Neuronal stem cell (in vitro differentiated cells): ENCODE measurements around the gene KIF26A.

ENCODE experiments used
- DNase-seq: peaks from one replicate; pipeline ENCODE4 v3.0.0-alpha.2; 2013; ENCODE audit warnings: low spot score
- H2AFZ ChIP-seq: one replicate; pipeline ENCODE4 v1.6.1; 2013; ENCODE audit warnings: mild to moderate bottlenecking, low read length, inconsistent platforms
- H2AK5ac ChIP-seq: 2 replicates; pipeline ENCODE4 v1.6.1; 2013; ENCODE audit warnings: low read depth, mild to moderate bottlenecking, inconsistent platforms, low read length, moderate library complexity, mixed read lengths
- H2BK120ac ChIP-seq: 2 replicates; pipeline ENCODE4 v1.6.1; 2013; ENCODE audit warnings: low read depth, mild to moderate bottlenecking, inconsistent platforms, low read length, moderate library complexity, mixed read lengths
- H2BK12ac ChIP-seq: one replicate; pipeline ENCODE4 v1.6.1; 2013; ENCODE audit warnings: low read length, inconsistent platforms
- H2BK15ac ChIP-seq: 2 replicates; pipeline ENCODE4 v1.6.1; 2013; ENCODE audit warnings: mild to moderate bottlenecking, low read length, inconsistent platforms, mixed read lengths
- H2BK5ac ChIP-seq: one replicate; pipeline ENCODE4 v1.6.1; 2013; ENCODE audit warnings: inconsistent platforms, mild to moderate bottlenecking, low read length, moderate library complexity
- H3K14ac ChIP-seq: one replicate; pipeline ENCODE4 v1.6.1; 2013; ENCODE audit warnings: low read length, inconsistent platforms
- H3K18ac ChIP-seq: 2 replicates; pipeline ENCODE4 v1.6.1; 2013; ENCODE audit warnings: low read length, inconsistent platforms
- H3K23ac ChIP-seq: 2 replicates; pipeline ENCODE4 v1.6.1; 2013; ENCODE audit warnings: low read depth, mild to moderate bottlenecking, mixed read lengths, low read length, inconsistent platforms; ENCODE audit not compliant: poor library complexity
- H3K27ac ChIP-seq: replicated peaks from 3 replicates; pipeline ENCODE4 v1.5.1; 2013; ENCODE audit warnings: low read length, inconsistent platforms
- H3K27me3 ChIP-seq, 3 experiments: 2 replicates each; pipeline ENCODE4 v1.6.1; 2013; ENCODE audit warnings: low read length in 3 of 3, mild to moderate bottlenecking in 2 of 3, inconsistent platforms in 1 of 3, low read depth in 1 of 3, mixed read lengths in 1 of 3, moderate library complexity in 1 of 3; ENCODE audit not compliant: control insufficient read depth in 3 of 3, insufficient read depth in 3 of 3
- H3K36me3 ChIP-seq, 2 donors: replicated peaks in 1 of 2; 2 replicates each; pipeline ENCODE4 v1.6.1; 2013; ENCODE audit warnings: low read length in 2 of 2; ENCODE audit not compliant: control insufficient read depth in 2 of 2, insufficient read depth in 2 of 2
- H3K4ac ChIP-seq: 2 replicates; pipeline ENCODE4 v1.6.1; 2013; ENCODE audit warnings: inconsistent platforms, mild to moderate bottlenecking, low read length, moderate library complexity
- H3K4me1 ChIP-seq, 2 donors: 1 replicate in 1 of 2; 2 replicates in 1 of 2; pipeline ENCODE4 v1.6.1; 2013; ENCODE audit warnings: low read length in 2 of 2, low read depth in 1 of 2; ENCODE audit not compliant: control insufficient read depth in 2 of 2, insufficient read depth in 1 of 2
- H3K4me2 ChIP-seq: one replicate; pipeline ENCODE4 v1.6.1; 2013; ENCODE audit warnings: mild to moderate bottlenecking, low read length, inconsistent platforms; ENCODE audit not compliant: insufficient read depth, poor library complexity, severe bottlenecking
- H3K4me3 ChIP-seq, 2 donors: 2 replicates each; pipeline ENCODE4 v1.5.1; 2013; ENCODE audit warnings: low read length in 2 of 2, mild to moderate bottlenecking in 2 of 2, inconsistent platforms in 1 of 2, moderate library complexity in 1 of 2
- H3K79me1 ChIP-seq: one replicate; pipeline ENCODE4 v1.6.1; 2013; ENCODE audit warnings: low read depth, mild to moderate bottlenecking, inconsistent platforms, low read length, moderate library complexity
- H3K9ac ChIP-seq: one replicate; pipeline ENCODE4 v1.6.1; 2013; ENCODE audit warnings: mild to moderate bottlenecking, low read depth, low read length, inconsistent platforms; ENCODE audit not compliant: poor library complexity
- H3K9me3 ChIP-seq, 2 donors: replicated peaks in 1 of 2; 2 replicates each; pipeline versions ENCODE3 to v1.6.1; 2013; ENCODE audit warnings: low read length in 2 of 2, mild to moderate bottlenecking in 2 of 2, inconsistent platforms in 1 of 2, low read depth in 1 of 2, mixed read lengths in 1 of 2, moderate library complexity in 1 of 2; ENCODE audit not compliant: control insufficient read depth in 2 of 2, insufficient read depth in 1 of 2
- H4K8ac ChIP-seq: one replicate; pipeline ENCODE4 v1.6.1; 2013; ENCODE audit warnings: low read depth, mild to moderate bottlenecking, inconsistent platforms, low read length, moderate library complexity
- H4K91ac ChIP-seq: one replicate; pipeline ENCODE4 v1.6.1; 2013; ENCODE audit warnings: low read length, low read depth, mild to moderate bottlenecking, inconsistent platforms; ENCODE audit not compliant: poor library complexity
- WGBS, 2 donors: extraction: QIAGEN DNeasy Blood & Tissue Kit; methylation state at CpG; one replicate each; pipeline ENCODE4 v1.1.7; 2013; ENCODE audit warnings: missing lambda C conversion rate in 2 of 2, mixed read lengths in 1 of 2; ENCODE audit not compliant: insufficient read length in 2 of 2, insufficient replicate concordance in 1 of 2; ENCODE audit errors: extremely low coverage in 2 of 2; 5-methylcytosine and 5-hydroxymethylcytosine counted together

The KIF26A gene

DNA sequence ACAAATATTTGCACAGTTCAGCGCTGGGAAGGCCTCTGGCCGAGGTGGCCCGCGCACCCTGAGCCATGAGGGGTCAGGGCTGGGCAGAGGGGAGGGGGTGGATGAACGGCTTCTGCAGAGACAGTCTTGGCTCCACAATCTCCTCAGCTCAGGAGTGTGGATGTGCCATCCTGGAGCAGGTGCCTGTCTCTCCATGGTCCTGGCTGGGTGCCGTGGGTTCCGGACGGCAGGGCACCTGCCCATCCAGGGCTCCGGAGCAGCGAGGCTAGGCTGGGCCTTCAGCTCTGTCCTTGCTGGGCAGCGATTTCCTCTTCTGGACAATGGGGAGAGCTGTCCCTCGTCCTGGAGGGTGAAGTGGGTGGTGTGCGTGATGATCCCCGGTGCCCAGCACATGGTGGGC lies 55.6 kb downstream of the KIF26A start:
- H3K4ac ChIP-seq = no peak overlapping the region
- H4K8ac ChIP-seq = no peak overlapping the region
- H3K27ac ChIP-seq = no peak overlapping the region
- H3K4me3 ChIP-seq = no peak overlapping the region
- peaks cover 0 to 53% (median 0%) of the 10 kb centered on the region in 3 experiments for H3K27me3 ChIP-seq
- H2AK5ac ChIP-seq = peak overlapping the region; percentile 98
- H3K9me3 ChIP-seq = peaks cover 0 to 4% of the 10 kb centered on the region in 2 donors
- peak overlapping the region; percentile 3 for H4K91ac ChIP-seq
- peak overlapping the region; percentile 75 for H2BK12ac ChIP-seq
- no peak overlapping the region for H3K23ac ChIP-seq
- H2BK120ac ChIP-seq = peak overlapping the region; percentile 74
- H3K4me2 ChIP-seq = no peak overlapping the region
- peak overlapping the region; percentile 95 for H2BK5ac ChIP-seq
- DNase-seq = no peak
- peaks cover 4 to 16% of the 10 kb centered on the region in 2 donors for H3K4me1 ChIP-seq
- no peak overlapping the region for H2AFZ ChIP-seq
- H3K9ac ChIP-seq = no peak overlapping the region
- no peaks in the 10 kb centered on the region for H3K36me3 ChIP-seq
- WGBS, 2 donors = no CpG with 5 or more reads among the region's 14 CpGs
- H3K14ac ChIP-seq = peak overlapping the region; percentile 85
- H3K79me1 ChIP-seq = peaks cover 2% of the 10 kb centered on the region
- peak overlapping the region; percentile 95 for H2BK15ac ChIP-seq
- H3K18ac ChIP-seq = peak overlapping the region; percentile 84

DNA sequence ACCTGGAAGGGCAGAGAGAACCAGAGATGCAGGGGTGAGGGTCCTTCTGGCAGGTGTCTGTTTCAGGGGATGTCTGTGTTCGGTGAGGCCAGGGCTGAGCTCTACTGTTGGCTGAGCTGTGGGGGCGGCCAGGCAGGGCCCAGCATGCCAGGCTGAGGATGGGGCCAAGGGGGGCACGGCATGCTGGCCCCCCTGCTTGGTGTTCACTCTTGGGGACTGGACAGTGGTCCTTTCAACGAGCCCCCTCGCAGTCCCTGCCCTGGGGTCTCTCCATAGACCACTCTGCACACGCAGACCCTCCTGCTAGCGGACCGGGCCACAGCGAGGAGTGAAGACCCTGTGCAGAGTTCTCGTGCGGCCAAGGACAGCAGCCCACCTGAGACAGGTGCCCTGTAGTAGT lies 56.3 kb downstream of the KIF26A start:
- peak overlapping the region; percentile 92 for H3K18ac ChIP-seq
- peak overlapping the region; percentile 98 for H2AK5ac ChIP-seq
- H3K79me1 ChIP-seq = peaks cover 2% of the 10 kb centered on the region
- H2BK15ac ChIP-seq = peak overlapping the region; percentile 95
- H3K14ac ChIP-seq = peak overlapping the region; percentile 85
- no peak overlapping the region for H3K4me2 ChIP-seq
- no CpG with 5 or more reads among the region's 11 CpGs for WGBS, 2 donors
- peak overlapping the region; percentile 87 for H2BK12ac ChIP-seq
- no peak for DNase-seq
- no peak overlapping the region for H2AFZ ChIP-seq
- peak overlapping the region; percentile 95 for H2BK5ac ChIP-seq
- no peak overlapping the region for H3K4me3 ChIP-seq
- H3K9me3 ChIP-seq = no peaks in the 10 kb centered on the region
- H3K36me3 ChIP-seq = no peaks in the 10 kb centered on the region
- H3K23ac ChIP-seq = peak overlapping the region; percentile 62
- H4K8ac ChIP-seq = no peak overlapping the region
- H4K91ac ChIP-seq = no peak overlapping the region
- no peak overlapping the region for H3K27ac ChIP-seq
- peak overlapping the region; percentile 17 for H3K4ac ChIP-seq
- no peak overlapping the region for H3K9ac ChIP-seq
- peaks cover 0 to 48% (median 0%) of the 10 kb centered on the region in 3 experiments for H3K27me3 ChIP-seq
- peaks cover 4 to 16% of the 10 kb centered on the region in 2 donors for H3K4me1 ChIP-seq
- peak overlapping the region; percentile 58 for H2BK120ac ChIP-seq

DNA sequence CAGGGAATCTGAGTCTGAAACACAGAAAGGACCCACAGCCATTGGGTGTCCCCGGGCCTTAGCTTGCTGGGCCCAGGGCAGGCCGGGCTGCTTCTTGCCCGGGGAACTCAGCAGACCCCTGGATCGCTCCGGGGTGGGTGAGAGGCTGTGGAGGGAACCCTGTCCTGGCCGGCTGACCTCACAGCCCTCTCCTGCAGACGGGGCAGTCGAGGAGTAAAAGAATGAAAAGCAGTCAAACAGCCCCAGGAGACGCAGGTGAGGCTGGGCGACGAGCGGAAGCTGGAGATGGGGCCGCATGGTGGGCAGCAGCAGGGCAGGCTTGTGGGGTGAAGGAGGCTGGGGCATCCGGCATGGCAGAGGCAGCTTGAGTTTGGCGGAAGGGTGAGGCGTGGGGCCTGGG lies 57.0 kb downstream of the KIF26A start:
- Histone ChIP-seq H3K9me3 (no peaks in the 10 kb centered on the region), H3K27me3 (peaks cover 0 to 44% (median 0%) of the 10 kb centered on the region in 3 experiments), H2BK15ac (peak overlapping the region; percentile 88), H3K18ac (peak overlapping the region; percentile 92), H2BK5ac (peak overlapping the region; percentile 95), H2AK5ac (peak overlapping the region; percentile 98), H3K36me3 (no peaks in the 10 kb centered on the region), H3K14ac (no peak overlapping the region), H2AFZ (no peak overlapping the region), H4K91ac (no peak overlapping the region), H3K79me1 (peaks cover 2% of the 10 kb centered on the region), H2BK12ac (peak overlapping the region; percentile 87), H3K4me1 (peaks cover 4 to 16% of the 10 kb centered on the region in 2 donors), H2BK120ac (peak overlapping the region; percentile 82), H3K4ac (no peak overlapping the region), H3K4me2 (no peak overlapping the region), H3K9ac (peak overlapping the region; percentile 33), H4K8ac (no peak overlapping the region), H3K27ac (peak overlapping the region; percentile 63), H3K4me3 (no peak overlapping the region), H3K23ac (peak overlapping the region; percentile 70)
- DNase-seq = no peak
- no CpG with 5 or more reads among the region's 16 CpGs for WGBS, 2 donors

DNA sequence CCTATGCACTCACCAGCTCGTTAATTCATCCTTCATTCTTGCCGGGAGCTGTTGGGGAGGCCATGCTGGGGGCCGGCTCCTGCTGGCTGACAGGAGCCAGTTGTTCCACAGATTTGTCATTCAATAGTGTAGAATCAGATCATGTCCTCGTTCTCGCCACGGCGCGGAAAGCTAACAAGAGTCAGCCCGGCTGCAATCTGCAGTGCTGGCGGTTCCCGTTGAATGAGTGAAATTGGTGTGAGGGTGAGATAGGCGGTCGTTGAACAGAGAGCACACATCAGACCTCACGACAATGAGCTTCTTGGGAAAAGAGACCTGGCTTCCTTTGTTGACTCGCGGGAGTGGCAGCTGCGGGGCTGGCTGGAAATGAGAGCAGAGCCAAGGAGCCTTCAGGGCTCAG lies 57.5 kb downstream of the KIF26A start:
- no peak overlapping the region for H3K4me3 ChIP-seq
- peak overlapping the region; percentile 63 for H3K27ac ChIP-seq
- no peak overlapping the region for H2BK15ac ChIP-seq
- H3K4me2 ChIP-seq = no peak overlapping the region
- no peak overlapping the region for H3K14ac ChIP-seq
- DNase-seq = no peak
- H4K91ac ChIP-seq = no peak overlapping the region
- peaks cover 4 to 16% of the 10 kb centered on the region in 2 donors for H3K4me1 ChIP-seq
- H2BK12ac ChIP-seq = no peak overlapping the region
- H2BK5ac ChIP-seq = peak overlapping the region; percentile 95
- H3K18ac ChIP-seq = peak overlapping the region; percentile 92
- H3K79me1 ChIP-seq = peaks cover 2% of the 10 kb centered on the region
- peak overlapping the region; percentile 65 for H2AFZ ChIP-seq
- no peak overlapping the region for H3K23ac ChIP-seq
- H3K36me3 ChIP-seq = no peaks in the 10 kb centered on the region
- peak overlapping the region; percentile 98 for H2AK5ac ChIP-seq
- H2BK120ac ChIP-seq = peak overlapping the region; percentile 82
- no CpG with 5 or more reads among the region's 17 CpGs for WGBS, 2 donors
- H3K9me3 ChIP-seq = no peaks in the 10 kb centered on the region
- no peak overlapping the region for H3K4ac ChIP-seq
- H3K9ac ChIP-seq = peak overlapping the region; percentile 33
- H4K8ac ChIP-seq = no peak overlapping the region
- H3K27me3 ChIP-seq = peaks cover 0 to 42% (median 0%) of the 10 kb centered on the region in 3 experiments
